Measurements from ENCODE around the gene CSMD2.
"Not testable (repeated sequence)": the region's sequence is repeated elsewhere in the genome, so short reads cannot be mapped to it uniquely, and the experiment has no call there.

The CSMD2 gene

DNA sequence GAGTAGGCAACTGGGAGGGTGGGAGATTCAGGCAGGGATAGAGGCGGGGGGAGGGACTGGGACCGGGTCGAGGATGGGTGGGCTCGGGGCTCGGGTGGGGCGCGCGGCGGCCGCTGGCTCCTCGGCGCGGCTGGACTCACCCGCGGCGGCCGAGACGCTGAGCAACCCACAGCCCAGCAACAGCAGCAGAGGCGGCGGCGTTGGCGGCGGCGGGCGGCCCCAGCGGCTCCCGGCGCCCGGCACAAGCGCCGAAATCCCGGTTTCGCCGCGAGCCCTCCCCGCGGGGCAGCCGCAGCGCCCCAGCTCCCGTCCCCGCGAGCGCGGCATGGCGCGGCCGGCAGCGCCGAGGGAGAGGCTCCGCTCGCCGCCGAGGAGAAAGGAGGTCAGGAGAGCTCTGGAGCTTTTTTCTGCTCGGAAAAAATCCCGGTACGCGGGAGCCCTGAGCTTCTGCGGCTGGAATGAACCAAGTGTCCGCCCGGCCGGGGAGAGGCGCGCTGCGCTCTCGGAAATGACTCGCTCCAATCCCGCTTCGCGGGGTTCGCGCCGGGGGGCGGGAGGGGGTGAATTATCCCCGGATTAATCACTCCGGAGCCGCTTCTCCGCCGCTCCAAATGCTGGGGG, at the start of gene CSMD2:
Gene CSMD2 (minus strand): TSS at position 460 of the 621 bp plus-strand sequence. CDS start 133 bp downstream, at position 327.
- DNase-seq = no peak

DNA sequence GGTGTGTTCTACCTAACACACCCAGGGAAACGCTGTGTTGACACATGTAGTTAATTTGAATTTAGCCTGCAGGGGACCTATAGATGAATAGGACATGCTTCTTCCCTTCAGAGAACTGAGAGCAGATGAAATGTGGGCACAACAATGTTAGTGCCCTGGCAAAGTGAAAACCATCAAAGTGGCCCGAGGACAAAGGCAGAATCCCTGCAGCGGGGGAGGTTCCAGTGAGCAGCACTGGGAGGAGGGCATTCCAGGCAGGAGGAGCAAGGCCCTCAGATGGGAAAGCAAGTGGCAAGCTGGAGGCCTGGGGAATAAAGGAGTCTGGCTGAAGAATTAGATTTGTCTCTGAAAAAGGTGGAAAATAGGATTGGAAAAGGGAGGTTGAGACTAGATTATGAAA, 48.9 kb upstream of the CSMD2 start:
- DNase-seq = no peak

DNA sequence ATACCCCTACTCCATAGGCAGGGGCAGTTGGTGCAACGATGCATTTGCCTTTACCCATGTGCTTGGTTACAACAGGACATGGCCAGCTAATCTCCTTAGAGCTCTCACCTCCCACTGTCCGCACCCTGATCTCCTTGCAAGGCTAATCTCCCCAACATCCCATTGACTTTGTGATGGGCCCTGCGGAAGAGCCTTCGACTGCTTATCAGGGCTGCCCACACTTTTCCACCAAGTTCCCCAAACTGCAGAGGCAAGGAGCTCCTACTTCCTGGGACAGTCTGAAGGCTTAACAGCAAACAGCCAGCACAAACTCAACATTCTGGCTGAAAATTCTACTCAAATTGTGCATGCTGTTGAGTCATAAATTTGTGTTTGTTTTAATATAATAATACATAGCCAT, 47.6 kb upstream of the CSMD2 start:
- DNase-seq = no peak

DNA sequence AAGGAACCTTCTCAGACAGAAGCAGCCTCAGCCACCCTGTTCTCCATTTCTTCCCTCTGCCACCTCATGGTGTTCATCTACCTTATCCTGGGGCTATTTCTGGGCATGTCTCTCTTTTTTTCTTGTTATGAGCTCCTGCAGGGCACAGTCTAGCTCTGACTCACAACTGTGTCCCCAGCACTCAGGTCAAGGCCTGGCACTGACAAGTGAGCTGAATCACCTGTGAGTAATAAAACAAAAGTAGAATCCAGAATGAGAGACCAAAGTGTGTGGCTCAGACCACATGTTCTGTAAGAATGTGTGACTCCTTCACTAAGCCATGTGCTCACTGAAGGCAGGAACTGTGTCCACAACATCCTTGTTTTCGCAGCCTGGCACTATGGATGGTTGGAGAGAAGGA, 34.9 kb upstream of the CSMD2 start:
- DNase-seq = no peak

DNA sequence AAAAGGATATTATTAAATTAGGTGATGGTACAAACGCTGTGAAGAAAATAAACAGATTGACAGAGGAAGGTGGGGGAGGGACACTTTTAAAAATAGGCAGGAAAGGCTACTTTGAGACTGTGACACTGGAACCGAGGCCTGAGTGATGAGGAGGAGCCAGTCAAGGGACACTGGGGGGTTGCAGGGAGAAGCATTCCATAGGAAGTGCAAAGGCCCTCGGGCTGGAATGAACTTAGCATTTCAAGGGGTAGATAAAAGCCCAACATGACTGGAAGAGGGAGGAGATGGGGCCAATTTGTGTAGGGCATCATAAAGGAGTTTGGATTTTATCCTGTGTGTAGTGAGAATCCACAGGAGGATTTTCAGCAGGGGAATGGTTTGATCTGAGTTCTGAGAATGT, 27.6 kb upstream of the CSMD2 start:
- no peak for DNase-seq

DNA sequence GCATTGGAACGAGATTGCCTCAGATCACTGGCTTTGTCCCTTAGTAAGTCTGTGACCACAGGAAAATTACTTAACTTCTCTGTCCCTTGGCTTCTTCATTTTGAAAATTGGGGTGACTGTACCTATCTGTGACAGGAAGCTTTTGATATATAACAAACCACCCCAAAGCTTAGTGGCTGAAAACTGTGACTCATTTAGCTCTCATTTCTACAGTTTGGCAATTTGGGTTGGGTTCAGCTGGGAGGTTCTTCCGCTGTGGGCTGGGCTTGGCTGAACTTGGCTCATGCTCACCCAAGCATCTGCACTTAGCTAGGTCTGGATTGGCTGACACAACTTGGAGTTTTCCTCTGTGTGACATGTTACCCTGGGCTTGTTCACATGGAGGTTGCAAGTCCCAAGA, 25.7 kb upstream of the CSMD2 start:
- no peak for DNase-seq

DNA sequence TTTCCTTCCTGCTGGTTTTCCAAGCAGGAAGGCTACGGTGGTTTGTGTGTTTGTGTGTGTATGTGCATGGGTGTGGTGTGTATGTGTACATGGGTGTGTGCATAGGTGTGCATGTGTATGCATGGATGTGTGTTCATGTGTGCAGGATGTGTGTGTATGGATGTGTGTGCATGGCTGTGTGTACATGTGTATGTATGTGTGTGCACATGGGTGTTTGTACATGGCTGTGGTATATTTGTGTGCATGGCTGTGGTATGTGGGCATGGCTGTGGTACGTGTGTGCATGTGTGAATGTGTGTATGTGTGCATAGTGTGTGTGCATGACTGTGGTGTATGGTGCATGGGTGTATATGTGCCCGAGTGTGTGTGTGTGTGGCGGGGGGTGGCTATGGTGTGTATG, 24.0 kb upstream of the CSMD2 start:
- DNase-seq = no peak

DNA sequence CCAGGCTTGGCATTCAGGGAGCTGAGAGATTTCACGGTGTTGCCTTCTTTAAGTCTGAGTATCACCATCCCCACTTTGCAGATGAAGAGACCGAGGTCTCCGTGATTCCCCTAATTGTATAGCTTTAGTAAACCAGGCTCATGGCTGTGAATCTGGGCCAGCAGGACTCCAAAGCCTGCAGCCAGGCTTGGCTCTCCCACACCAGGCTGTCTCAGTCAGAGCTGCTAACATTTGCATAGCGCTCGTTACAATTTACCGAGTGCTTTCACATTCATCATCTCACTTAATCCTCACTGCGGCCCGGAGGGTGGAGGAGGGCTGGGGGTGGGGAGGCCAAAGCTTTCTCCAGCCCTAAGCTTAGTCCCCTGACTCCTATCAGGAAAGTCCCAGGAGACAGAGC, 23.4 kb upstream of the CSMD2 start:
- no peak for DNase-seq

DNA sequence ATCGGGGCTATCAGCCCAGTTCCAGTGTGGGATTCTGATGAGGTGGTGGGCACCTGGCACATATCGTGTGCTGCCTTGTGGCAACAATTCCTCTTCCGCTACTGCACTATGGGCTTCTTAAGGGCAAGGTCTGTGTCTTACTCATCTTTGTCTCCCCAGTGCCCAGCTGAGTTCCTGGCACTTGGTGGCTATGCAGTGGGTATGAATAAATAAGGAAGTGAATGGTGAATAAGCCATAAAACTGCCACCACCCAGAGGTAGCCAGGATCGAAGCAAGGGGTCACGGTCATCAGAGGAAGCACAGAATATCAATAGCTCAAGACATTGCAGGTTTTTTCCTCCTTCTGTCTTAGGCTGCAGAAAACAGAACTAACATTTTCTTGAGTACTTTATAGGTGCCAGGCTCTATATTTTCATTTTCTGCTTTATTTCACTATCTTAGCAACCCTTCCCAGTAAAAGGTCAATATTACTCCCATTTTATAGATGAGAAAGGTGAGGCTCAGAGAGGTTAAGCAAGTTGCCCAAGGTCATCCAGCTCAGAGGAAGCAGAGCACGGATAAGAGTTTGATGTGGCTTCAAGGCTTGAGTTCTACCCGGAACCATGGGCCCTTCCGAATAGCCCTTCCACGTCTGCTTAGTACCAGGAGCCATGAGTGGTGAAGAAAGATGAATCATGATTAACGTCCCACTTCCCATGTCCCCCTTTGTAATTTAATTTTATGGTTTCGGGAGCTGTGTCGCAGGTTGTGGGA, 21.9 kb upstream of the CSMD2 start:
- no peak for DNase-seq

DNA sequence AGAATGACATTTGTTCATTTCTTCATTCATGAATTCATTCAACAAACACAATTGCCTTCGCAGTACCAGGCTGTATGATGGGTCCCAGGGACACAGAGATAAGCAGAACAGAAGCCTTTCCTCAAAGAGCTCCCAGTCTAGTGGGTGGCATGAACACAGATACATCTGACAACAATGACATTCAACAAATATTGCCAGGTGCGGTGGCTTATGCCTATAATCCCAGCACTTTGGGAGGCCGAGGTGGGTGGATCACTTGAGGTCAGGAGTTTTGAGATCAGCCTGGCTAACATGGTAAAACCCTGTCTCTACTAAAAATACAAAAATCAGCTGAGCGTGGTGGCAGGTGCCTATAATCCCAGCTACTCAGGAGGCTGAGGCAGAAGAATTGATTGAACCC, 18.4 kb upstream of the CSMD2 start:
- DNase-seq = not testable (repeated sequence)

DNA sequence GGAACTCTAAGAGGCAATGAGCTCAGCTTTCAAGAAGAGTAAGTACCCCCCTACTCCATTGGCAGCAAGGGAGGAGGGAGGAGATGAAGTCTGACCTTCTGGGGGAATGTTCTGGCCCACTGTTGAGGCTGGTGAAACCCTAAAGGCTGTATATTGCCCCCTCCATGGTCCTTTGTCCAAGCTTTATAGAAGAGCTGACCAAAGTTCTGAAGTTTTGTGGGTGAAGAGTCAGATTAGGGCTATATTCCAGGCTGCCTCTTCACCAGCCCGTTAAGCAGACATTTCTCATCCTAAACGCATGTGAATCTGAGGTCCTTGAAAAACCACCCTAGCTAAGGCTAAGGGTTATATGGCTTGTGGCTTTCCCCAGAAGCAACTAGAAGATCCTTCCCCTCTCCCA, 13.0 kb upstream of the CSMD2 start:
- DNase-seq = no peak

DNA sequence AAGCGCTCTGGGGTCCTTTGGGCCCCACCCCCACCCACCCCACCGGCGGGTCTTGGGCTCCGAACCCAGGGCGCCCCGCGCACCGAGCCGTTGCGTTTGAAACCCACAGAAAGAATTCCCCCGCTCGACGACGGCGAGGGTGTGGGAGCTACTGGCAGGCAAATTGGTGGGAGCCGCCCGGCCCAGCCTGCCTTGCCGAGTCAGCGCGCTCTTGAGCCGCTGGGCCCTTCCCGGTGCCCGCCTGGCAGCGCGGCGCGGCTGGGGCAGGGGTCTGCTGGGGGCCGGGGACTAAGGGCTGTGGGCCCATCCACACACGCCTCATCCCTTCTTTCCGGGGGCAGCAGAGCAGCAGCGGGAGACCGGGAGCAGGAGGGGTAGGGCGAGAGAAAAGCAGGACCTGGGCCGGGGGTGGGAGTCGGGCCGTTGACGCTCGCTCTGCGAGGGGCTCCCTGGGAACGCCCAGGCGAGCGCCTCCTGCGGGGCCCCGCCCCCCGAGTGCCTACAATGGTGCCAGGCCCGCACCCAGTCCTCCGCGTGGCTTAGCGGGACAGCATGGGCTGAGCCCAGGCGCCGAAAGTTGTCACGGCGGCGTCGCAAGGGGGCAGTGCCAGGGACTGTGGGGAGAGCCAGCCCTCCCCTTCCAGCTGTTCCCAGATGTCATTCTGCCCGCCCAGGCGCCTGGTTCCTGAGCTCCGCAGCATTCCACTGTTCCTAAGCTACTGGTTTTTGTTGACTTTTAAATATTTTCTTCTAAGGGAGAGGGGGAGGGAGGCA, 12.0 kb upstream of the CSMD2 start, which contains the start of gene C1orf94:
Gene C1orf94 (plus strand): TSS at position 78 of the 774 bp plus-strand sequence. CDS start 883 bp downstream, outside the sequence.
- no peak for DNase-seq

DNA sequence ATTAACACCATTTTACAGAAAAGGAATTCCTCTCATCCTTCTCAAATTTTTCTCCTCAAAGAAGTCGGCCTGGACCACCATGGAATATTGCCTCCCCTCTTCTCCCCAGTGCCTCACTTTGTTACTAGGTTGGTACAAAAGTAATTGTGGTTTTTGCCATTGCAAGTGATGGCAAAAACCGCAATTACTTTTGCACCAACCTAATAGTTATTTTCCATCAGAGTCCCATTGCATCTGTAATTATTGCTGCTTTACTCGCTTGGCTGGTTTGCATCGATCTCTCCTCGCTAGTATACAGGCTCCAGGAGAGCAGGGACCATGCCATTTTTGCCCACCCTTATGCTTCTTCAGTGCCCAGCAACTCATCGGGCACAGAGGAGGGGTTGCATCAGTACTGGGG, 10.7 kb upstream of the CSMD2 start:
- no peak for DNase-seq

DNA sequence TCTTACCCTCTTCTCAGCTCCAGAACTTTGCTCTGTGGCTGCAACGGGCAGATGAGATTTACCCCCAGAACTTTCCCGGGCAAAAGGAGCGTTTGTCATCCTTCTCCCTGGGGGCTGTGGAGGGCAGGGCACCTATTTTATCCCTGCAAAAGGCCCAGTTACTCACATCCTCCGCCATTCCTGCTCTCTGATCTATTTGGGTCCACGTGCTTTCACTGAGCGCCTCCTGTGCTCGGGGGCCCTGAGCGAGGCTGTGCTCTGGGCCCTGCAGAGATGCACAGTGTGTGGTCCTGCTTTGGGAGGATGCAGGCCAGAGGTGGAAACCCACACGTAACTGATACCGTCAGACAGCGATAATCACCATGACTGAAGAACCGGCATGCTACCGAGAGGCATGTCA, 2.4 kb upstream of the CSMD2 start:
- no peak for DNase-seq

DNA sequence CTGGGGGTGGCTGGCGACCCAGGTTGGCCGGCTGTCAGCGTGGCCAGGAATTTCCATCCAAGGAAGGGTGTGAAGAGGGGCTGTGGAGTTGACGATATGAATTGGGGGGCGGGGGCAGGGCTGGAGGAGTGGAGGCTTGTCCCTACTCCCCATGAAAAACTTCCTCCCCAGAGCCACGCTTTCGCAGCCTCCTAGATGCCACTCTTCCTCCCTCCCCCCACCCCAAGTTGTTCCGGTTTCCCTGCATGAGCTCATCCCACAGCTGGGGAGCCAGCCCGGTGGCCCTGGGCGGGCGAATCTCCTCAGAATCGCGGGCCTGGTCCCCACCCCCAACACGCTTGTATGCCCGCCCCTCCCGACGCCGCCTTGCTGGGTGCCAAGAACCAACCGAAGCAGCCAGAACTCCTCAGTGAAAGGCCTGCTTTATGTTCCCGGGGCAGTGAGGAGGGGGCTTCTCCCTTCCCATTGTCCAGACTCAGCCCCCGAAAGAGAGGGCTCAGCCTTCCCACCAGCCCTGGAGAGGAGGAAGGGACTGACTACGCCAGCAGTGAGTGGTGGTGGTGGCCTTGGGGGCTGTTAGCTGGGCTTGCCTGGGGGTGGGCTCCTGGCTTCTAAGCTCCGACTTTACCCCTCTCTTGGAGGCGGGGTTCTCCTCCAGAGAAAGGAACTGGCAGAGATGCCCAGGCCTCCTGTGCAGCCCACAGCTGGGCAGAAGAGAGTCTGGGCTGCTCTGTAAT, 1.8 kb upstream of the CSMD2 start:
- no peak for DNase-seq

DNA sequence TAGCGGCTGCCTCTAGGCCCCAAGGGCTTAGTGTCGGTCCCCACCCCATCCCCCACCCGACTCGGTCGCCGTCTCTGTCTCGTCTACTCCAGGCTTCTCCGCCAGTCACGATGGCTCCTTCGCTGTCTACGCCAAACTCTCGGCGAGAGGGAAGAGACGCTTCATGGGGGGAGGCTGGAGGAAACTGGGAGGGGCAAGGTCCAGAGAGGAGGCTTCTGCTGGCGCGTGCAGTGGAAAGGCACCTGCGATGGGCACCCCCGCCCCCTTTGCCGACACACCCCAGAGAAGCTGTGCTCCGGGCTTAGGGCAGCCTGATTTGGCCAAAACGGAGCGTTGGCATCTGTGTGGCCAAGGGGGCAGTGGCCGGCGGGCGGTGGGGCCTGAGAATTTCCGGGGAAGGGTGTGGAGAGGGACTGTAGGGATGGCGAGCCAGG, 1.2 kb upstream of the CSMD2 start:
- DNase-seq = no peak

DNA sequence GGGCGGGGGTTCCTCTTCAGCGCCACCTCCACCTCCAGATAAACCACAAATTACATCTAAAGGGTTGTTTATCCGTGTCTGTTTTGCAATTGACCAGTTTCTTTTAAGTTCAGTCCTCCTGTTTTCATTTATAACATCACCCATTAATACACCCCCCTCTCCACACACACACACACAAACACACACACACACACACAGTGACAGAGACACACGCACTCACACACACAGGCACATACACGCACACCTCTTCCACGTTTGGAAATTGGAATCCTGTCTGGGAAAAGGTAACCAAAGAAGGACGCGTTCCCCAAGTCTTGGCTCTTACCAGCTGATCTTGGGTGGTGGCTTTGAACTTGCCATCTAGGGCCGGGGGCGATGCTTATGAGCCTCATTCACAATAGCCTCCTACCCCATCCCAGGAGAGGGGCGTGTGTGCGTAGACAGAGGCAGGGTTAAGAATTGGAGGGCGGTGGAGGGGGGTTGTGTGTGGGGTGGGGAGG, 442 bp upstream of the CSMD2 start:
- DNase-seq = no peak

DNA sequence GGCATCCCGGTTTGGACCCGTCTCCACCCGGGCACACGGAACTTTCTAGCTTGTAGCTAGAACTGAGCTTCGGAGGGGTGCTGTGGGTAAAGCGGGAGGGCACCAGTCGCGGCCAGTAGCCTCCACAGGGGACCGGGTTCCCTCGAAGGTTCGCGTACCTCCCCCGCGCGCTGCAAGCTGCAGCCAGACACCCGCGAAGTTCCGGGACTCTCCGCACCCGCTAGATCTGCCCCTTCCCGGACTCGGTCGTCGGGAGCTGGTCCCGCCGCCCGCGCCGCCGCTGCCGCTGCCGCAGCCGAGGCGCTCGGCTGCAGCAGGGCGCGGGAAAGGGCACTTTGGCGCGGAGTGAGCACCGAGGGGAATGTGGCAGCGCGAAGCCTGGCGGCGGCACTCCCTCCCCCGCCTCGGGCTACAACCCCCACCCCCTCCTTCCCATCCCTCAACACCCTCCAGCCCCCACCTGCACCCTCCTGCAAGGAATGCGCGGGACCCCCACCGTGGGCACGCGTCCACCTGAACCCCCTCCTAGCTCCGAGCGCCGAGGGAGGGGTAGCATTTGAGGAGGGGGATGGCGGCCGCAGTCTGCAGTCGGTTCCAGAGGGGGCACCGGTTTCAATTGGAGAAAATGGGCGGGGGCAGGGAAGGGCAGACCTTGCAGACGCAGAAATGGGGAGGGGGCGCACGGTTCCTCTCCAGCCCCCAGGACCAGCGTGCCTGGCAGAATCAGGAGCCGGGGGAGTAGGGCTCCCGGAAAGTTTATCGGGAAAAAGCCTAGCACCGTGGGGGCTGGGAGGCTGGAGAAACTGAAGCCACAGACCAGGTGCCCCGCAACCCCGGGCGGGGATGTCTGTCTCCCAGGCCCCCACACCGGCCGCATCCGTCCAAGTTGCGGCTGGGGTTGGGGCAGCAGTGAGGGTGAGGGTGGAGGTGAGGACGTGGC, 968 bp downstream of the CSMD2 start:
- DNase-seq = no peak

DNA sequence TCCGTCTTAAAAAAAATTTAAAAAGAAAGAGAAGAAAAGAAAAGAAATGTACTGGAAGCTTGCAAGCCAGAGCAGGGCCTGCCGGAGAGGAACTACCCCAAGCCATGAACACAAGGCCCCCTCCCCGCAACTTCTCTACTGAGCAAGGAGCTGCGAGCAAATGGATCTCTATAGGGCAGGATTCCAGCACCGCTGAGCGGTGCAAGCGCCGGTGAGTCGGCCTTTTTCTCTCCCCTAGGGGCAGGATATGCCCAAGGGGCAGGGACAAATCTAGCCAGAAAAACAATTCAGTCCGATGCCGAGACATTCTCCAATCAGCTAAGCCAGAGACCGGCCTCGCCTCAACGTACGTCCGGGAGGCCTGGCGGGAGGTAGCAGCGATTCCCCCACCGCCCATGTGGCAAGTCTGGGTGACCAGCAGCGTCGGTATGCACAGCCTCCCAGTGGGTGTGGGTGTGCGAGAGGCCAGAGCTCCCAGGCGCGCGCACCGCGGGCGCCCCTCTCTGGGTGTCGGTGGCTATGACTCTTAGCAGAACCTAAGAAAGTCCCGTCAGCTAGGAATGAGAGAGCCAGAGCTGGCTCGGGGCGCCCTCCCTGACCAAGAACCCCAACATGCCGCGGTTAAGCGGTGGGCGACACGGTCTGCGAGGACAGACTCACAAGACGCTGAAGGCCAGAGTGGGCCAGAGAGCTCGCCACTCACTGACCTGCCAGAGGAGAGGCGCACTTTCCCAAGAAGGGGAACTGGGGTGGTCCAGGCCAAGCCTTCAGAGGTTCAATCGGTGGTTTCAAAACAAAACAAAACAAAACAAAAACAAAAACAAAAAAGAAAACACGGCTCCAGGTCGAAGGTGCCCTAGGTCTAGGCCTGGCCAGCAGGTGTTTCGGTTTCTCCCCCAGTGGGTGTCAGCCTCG, 1.9 kb downstream of the CSMD2 start:
- no peak for DNase-seq

DNA sequence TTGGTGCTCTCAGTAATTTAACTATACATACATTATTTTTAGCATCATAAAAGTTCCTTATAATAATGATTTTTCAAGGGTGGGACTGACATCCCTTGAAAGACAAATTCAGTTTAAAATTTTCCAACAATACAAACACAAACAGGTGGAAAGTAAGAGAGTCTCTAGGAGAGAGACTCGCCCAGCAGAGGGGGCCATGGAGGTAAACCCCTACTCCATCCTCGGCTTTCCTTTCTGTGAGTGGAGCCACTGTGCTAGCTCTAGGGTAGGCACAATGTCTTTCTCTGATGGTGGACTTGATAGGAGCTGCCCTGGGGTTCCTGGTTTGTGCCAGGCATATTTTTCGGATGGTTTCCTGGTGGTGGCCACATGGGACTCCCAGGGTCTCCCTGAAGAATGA, 8.3 kb downstream of the CSMD2 start:
- DNase-seq = no peak

DNA sequence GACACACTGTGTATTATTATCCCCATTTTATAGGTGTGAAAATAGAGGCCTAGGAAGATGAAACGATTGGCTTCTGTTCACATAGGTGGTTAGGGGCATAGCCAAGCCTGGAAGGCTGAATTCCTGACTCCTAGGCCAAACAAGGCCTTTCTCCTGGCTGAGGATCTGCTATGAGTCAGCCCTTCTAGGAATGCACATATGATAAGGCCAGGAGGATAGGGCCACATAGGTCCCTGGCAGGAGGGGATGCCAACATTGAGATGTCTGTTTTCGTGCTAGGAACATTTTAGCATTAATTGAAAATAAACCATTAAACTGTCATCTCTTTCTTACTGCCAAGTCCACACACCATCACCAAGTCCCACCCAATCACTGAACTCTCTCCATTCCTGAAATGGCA, 9.2 kb downstream of the CSMD2 start:
- no peak for DNase-seq

All from CD4-positive, alpha-beta T cell treated with Interferon alpha-2 for 1 hour (primary cell).